ENCODE results near the gene GPR152.
"Not testable (repeated sequence)": the region's sequence is repeated elsewhere in the genome, so short reads cannot be mapped to it uniquely, and the experiment has no call there.

The GPR152 gene

GRCh38 chr11:67435727-67436458 lies 16.6 kb downstream of the GPR152 start:
- TF ChIP-seq POLR2A (IDR thresholded peaks at IDR 0.05; ENCODE audit: low read depth, low read length) = peak; percentile 4; the same call in 1 of the 2 replicates
- no peak for FAIRE-seq
- DNase-seq (ENCODE audit: insufficient read length, low spot score) = no peak

- TF ChIP-seq POLR2A (IDR thresholded peaks at IDR 0.05; ENCODE audit: low read depth, low read length) = 0 out of 2 replicates have a peak, but pooled peaks have one; percentile 4
- FAIRE-seq = no peak
Observed at GRCh38 chr11:67435031-67435726, 17.4 kb downstream of the GPR152 start.

GRCh38 chr11:67434395-67434881 lies 18.1 kb downstream of the GPR152 start:
- TF ChIP-seq POLR2A (IDR thresholded peaks at IDR 0.05; ENCODE audit: low read depth, low read length) = no peak
- DNase-seq (ENCODE audit: insufficient read length, low spot score) = no peak
- no peak for FAIRE-seq

More at GRCh38 chr11:67435031-67435726, 17.4 kb downstream of the GPR152 start:
- no peak for DNase-seq (ENCODE audit: insufficient read length, low spot score)

GRCh38 chr11:67433536-67434394 lies 18.8 kb downstream of the GPR152 start:
- FAIRE-seq (no peak), DNase-seq (ENCODE audit: insufficient read length, low spot score) (no peak)
- TF ChIP-seq POLR2A (IDR thresholded peaks at IDR 0.05; ENCODE audit: low read depth, low read length) = no peak

GRCh38 chr11:67432655-67433349 lies 19.7 kb downstream of the GPR152 start:
- no peak for TF ChIP-seq POLR2A (IDR thresholded peaks at IDR 0.05; ENCODE audit: low read depth, low read length)
- FAIRE-seq = no peak
- DNase-seq (ENCODE audit: insufficient read length, low spot score) = no peak

GRCh38 chr11:67431346-67432249 lies 20.9 kb downstream of the GPR152 start:
- FAIRE-seq = no peak
- no peak for TF ChIP-seq POLR2A (IDR thresholded peaks at IDR 0.05; ENCODE audit: low read depth, low read length)
- no peak for DNase-seq (ENCODE audit: insufficient read length, low spot score)

- DNase-seq (ENCODE audit: insufficient read length, low spot score) (no peak), FAIRE-seq (no peak)
- TF ChIP-seq POLR2A (IDR thresholded peaks at IDR 0.05; ENCODE audit: low read depth, low read length) = no peak
Observed at GRCh38 chr11:67429722-67430121, 22.8 kb downstream of the GPR152 start.

- DNase-seq (ENCODE audit: insufficient read length, low spot score) = no peak
- no peak for FAIRE-seq
- no peak for TF ChIP-seq POLR2A (IDR thresholded peaks at IDR 0.05; ENCODE audit: low read depth, low read length)
Observed at GRCh38 chr11:67429038-67429668, 23.4 kb downstream of the GPR152 start.

- FAIRE-seq (no peak), DNase-seq (ENCODE audit: insufficient read length, low spot score) (peak; percentile 98)
- TF ChIP-seq POLR2A (IDR thresholded peaks at IDR 0.05; ENCODE audit: low read depth, low read length) = peak; percentile 86
Observed at GRCh38 chr11:67428052-67429001, 24.2 kb downstream of the GPR152 start, which contains the start of gene RPS6KB2. RPS6KB2 (plus strand) TSS chr11:67428494; CDS start chr11:67428546, 52 bp downstream.

- not testable (repeated sequence) for DNase-seq (ENCODE audit: insufficient read length, low spot score); FAIRE-seq
Observed at GRCh38 chr11:67427364-67427859, 25.1 kb downstream of the GPR152 start.

Data from H54 (cell line).